GM23338 (cell line): Measurements from ENCODE around the gene SCIMP. TPM values are rescaled to one million over a fixed set of nuclear protein-coding genes. Genes with fewer than 3 reads are reported as not detected.

Source experiments
- ATAC-seq: fragments of 200-7000 bp; cut with Tn5 transposase; 3 replicates; pipeline ENCODE4 v1.9.1; 2020
- DNase-seq: peaks from one replicate; pipeline ENCODE4 v3.0.0-alpha.2; 2015; ENCODE audit warnings: low spot score
- H2AFZ ChIP-seq: fragments of 200-600 bp; sonication (generic); 2 replicates; pipeline ENCODE4 v1.8.0; 2016; ENCODE audit warnings: antibody characterized with exemption, mild to moderate bottlenecking, moderate library complexity
- H3F3A ChIP-seq: fragments of 200-600 bp; sonication (generic); replicated peaks from 2 replicates; pipeline ENCODE4 v1.8.0; 2017; ENCODE audit warnings: antibody characterized with exemption, mixed run types, low read depth
- H3K27ac ChIP-seq: fragments of 200-600 bp; sonication (generic); 2 replicates; pipeline ENCODE4 v1.6.1; 2016; ENCODE audit warnings: low read depth
- H3K27me3 ChIP-seq: fragments of 200-600 bp; sonication (generic); 2 replicates; pipeline ENCODE4 v1.8.0; 2016; ENCODE audit warnings: mild to moderate bottlenecking, mixed run types, moderate library complexity; ENCODE audit not compliant: insufficient read depth
- H3K36me3 ChIP-seq: fragments of 200-600 bp; sonication (generic); 2 replicates; pipeline ENCODE4 v1.8.0; 2016; ENCODE audit warnings: mild to moderate bottlenecking; ENCODE audit not compliant: insufficient read depth
- H3K4me1 ChIP-seq: fragments of 200-600 bp; sonication (generic); 2 replicates; pipeline ENCODE4 v1.8.0; 2016; ENCODE audit warnings: mild to moderate bottlenecking, moderate library complexity; ENCODE audit not compliant: insufficient read depth
- H3K4me2 ChIP-seq: fragments of 200-600 bp; sonication (generic); 2 replicates; pipeline ENCODE4 v1.7.1; 2017; ENCODE audit warnings: mixed run types
- H3K4me3 ChIP-seq: fragments of 200-600 bp; sonication (generic); 2 replicates; pipeline ENCODE4 v1.6.1; 2016; ENCODE audit warnings: mixed run types
- H3K79me2 ChIP-seq: fragments of 200-600 bp; sonication (generic); replicated peaks from 2 replicates; pipeline ENCODE4 v1.8.0; 2017; ENCODE audit warnings: mild to moderate bottlenecking; ENCODE audit not compliant: insufficient read depth
- H3K9me2 ChIP-seq: fragments of 200-600 bp; sonication (generic); 2 replicates; pipeline ENCODE4 v1.8.0; 2017; ENCODE audit not compliant: insufficient read depth
- H4K20me1 ChIP-seq: fragments of 200-600 bp; sonication (generic); replicated peaks from 2 replicates; pipeline ENCODE4 v1.8.0; 2017; ENCODE audit warnings: mild to moderate bottlenecking; ENCODE audit not compliant: insufficient read depth
- H3K27ac Mint-ChIP-seq: 2 replicates; pipeline ENCODE4 v1.8.0; 2020; ENCODE audit warnings: inconsistent platforms, mild to moderate bottlenecking, moderate library complexity, mixed read lengths
- H3K27me3 Mint-ChIP-seq: 3 replicates; pipeline ENCODE4 v1.8.0; 2022; ENCODE audit warnings: low read depth, mild to moderate bottlenecking, moderate library complexity, mixed read lengths, inconsistent platforms; ENCODE audit not compliant: insufficient read depth, poor library complexity
- H3K36me3 Mint-ChIP-seq: 3 replicates; pipeline ENCODE4 v1.8.0; 2021; ENCODE audit warnings: low read depth, mild to moderate bottlenecking, inconsistent platforms, moderate library complexity, mixed read lengths
- H3K4me1 Mint-ChIP-seq: 3 replicates; pipeline ENCODE4 v1.8.0; 2020; ENCODE audit warnings: mild to moderate bottlenecking, inconsistent platforms, mixed read lengths
- H3K4me3 Mint-ChIP-seq: 3 replicates; pipeline ENCODE4 v1.8.0; 2021; ENCODE audit warnings: moderate library complexity, mild to moderate bottlenecking, inconsistent platforms, mixed read lengths
- H3K9me3 Mint-ChIP-seq: 3 replicates; pipeline ENCODE4 v1.8.0; 2020; ENCODE audit warnings: moderate library complexity, mild to moderate bottlenecking, inconsistent platforms, mixed read lengths
- CREB1 ChIP-seq: fragments of 250-450 bp; sonication (Bioruptor Pico); IDR thresholded peaks from 2 replicates; pipeline ENCODE4 v1.5.0; 2020; ENCODE audit warnings: low read depth, mild to moderate bottlenecking, moderate library complexity
- ETS1 ChIP-seq: IDR thresholded peaks from 2 replicates; pipeline ENCODE4 v1.6.1; 2016; ENCODE audit warnings: antibody characterized with exemption
- EZH2 ChIP-seq: fragments of 200-600 bp; sonication (generic); IDR thresholded peaks from one replicate; pipeline ENCODE4 v1.8.0; 2017; ENCODE audit warnings: antibody characterized with exemption, mild to moderate bottlenecking, low read depth; ENCODE audit not compliant: unreplicated experiment
- EZH2phosphoT487 ChIP-seq: fragments of 200-600 bp; sonication (generic); IDR thresholded peaks from one replicate; pipeline ENCODE4 v1.8.1; 2018; ENCODE audit warnings: antibody characterized with exemption; ENCODE audit not compliant: unreplicated experiment
- JUNB ChIP-seq: IDR thresholded peaks from one replicate; pipeline ENCODE4 v1.6.1; 2016; ENCODE audit warnings: antibody characterized with exemption; ENCODE audit not compliant: unreplicated experiment
- NANOG ChIP-seq: IDR thresholded peaks from 2 replicates; pipeline ENCODE4 v1.6.1; 2016; ENCODE audit warnings: antibody characterized with exemption, borderline replicate concordance
- POLR2AphosphoS5 ChIP-seq: IDR thresholded peaks from 2 replicates; pipeline ENCODE4 v1.6.1; 2016; ENCODE audit warnings: antibody characterized with exemption, low read depth
- REST ChIP-seq: IDR thresholded peaks from one replicate; pipeline ENCODE4 v1.6.1; 2018; ENCODE audit warnings: antibody characterized with exemption; ENCODE audit not compliant: unreplicated experiment
- STAT1 ChIP-seq: IDR thresholded peaks from one replicate; pipeline ENCODE4 v1.6.1; 2016; ENCODE audit warnings: antibody characterized with exemption; ENCODE audit not compliant: unreplicated experiment
- ZNF331 ChIP-seq: fragments of 250-450 bp; sonication (Bioruptor Pico); IDR thresholded peaks from 2 replicates; pipeline ENCODE4 v1.5.0; 2020; ENCODE audit warnings: low read depth, mild to moderate bottlenecking, moderate library complexity
- ZNF462 ChIP-seq: fragments of 250-450 bp; sonication (Bioruptor Pico); IDR thresholded peaks from 2 replicates; pipeline ENCODE4 v1.5.0; 2020; ENCODE audit warnings: mild to moderate bottlenecking, moderate library complexity
- polyA plus RNA-seq: library from polyadenylated mRNA; unstranded; fragments of >200 nt; fragmentation: Nextera tagmentation; extraction: Ambion mirVana; gene quantifications from 2 replicates; pipeline ENCODE4 v1.2.1, GENCODE V29; 2016
- total RNA-seq: library from RNA; depleted of rRNA; stranded (reverse); fragments of >200 nt; shearing (Covaris generic); gene quantifications from 2 replicates; pipeline ENCODE4 v1.2.3, GENCODE V29; 2014

Gene SCIMP
- total and polyA plus RNA-seq, 2 experiments from 2014 or later = 0.36 TPM; not detected in 1

GRCh38 chr17:5211458-5211857, 23.2 kb downstream of the SCIMP start (continued):
- TF ChIP-seq REST = no peak
- TF ChIP-seq CREB1 (CRISPR knock-in tag) = no peak
- no peak for TF ChIP-seq EZH2phosphoT487
- no peak for TF ChIP-seq ETS1
- TF ChIP-seq STAT1 = no peak

- Mint-ChIP-seq H3K9me3 (no peaks in the 10 kb centered on the region), H3K4me3 (no peak overlapping the region), H3K27me3 (peaks cover 1% of the 10 kb centered on the region), H3K4me1 (no peaks in the 10 kb centered on the region; the same call in 2 of the 3 replicates), H3K36me3 (no peaks in the 10 kb centered on the region), H3K27ac (no peak overlapping the region)
- H4K20me1 ChIP-seq = no peaks in the 10 kb centered on the region
- H3K79me2 ChIP-seq = no peaks in the 10 kb centered on the region
- no peaks in the 10 kb centered on the region for H3K36me3 ChIP-seq
- H3K27me3 ChIP-seq = no peaks in the 10 kb centered on the region
- DNase-seq (no peak), ATAC-seq (no peak)
- no peak overlapping the region for H3K4me3 ChIP-seq
- H2AFZ ChIP-seq = no peak overlapping the region
- no peaks in the 10 kb centered on the region for H3K4me1 ChIP-seq
- H3F3A ChIP-seq = no peaks in the 10 kb centered on the region
- no peak overlapping the region for H3K4me2 ChIP-seq
- no peaks in the 10 kb centered on the region for H3K9me2 ChIP-seq
- H3K27ac ChIP-seq = no peak overlapping the region
- TF ChIP-seq ETS1 (no peak), EZH2 (no peak), CREB1 (CRISPR knock-in tag) (no peak), JUNB (no peak), POLR2AphosphoS5 (no peak), EZH2phosphoT487 (no peak), ZNF462 (CRISPR knock-in tag) (no peak), NANOG (no peak), ZNF331 (CRISPR knock-in tag) (no peak)
Observed at GRCh38 chr17:5210614-5211252, 23.9 kb downstream of the SCIMP start.
